Neuronal stem cell (in vitro differentiated cells): Measurements from ENCODE around the gene GMFB.
"Not testable (repeated sequence)": the region's sequence is repeated elsewhere in the genome, so short reads cannot be mapped to it uniquely, and the experiment has no call there.

ENCODE experiments used
- DNase-seq: peaks from one replicate; pipeline ENCODE4 v3.0.0-alpha.2; 2013; ENCODE audit warnings: low spot score
- H2AFZ ChIP-seq: one replicate; pipeline ENCODE4 v1.6.1; 2013; ENCODE audit warnings: mild to moderate bottlenecking, low read length, inconsistent platforms
- H2AK5ac ChIP-seq: 2 replicates; pipeline ENCODE4 v1.6.1; 2013; ENCODE audit warnings: low read depth, mild to moderate bottlenecking, inconsistent platforms, low read length, moderate library complexity, mixed read lengths
- H2BK120ac ChIP-seq: 2 replicates; pipeline ENCODE4 v1.6.1; 2013; ENCODE audit warnings: low read depth, mild to moderate bottlenecking, inconsistent platforms, low read length, moderate library complexity, mixed read lengths
- H2BK12ac ChIP-seq: one replicate; pipeline ENCODE4 v1.6.1; 2013; ENCODE audit warnings: low read length, inconsistent platforms
- H2BK15ac ChIP-seq: 2 replicates; pipeline ENCODE4 v1.6.1; 2013; ENCODE audit warnings: mild to moderate bottlenecking, low read length, inconsistent platforms, mixed read lengths
- H2BK5ac ChIP-seq: one replicate; pipeline ENCODE4 v1.6.1; 2013; ENCODE audit warnings: inconsistent platforms, mild to moderate bottlenecking, low read length, moderate library complexity
- H3K14ac ChIP-seq: one replicate; pipeline ENCODE4 v1.6.1; 2013; ENCODE audit warnings: low read length, inconsistent platforms
- H3K18ac ChIP-seq: 2 replicates; pipeline ENCODE4 v1.6.1; 2013; ENCODE audit warnings: low read length, inconsistent platforms
- H3K23ac ChIP-seq: 2 replicates; pipeline ENCODE4 v1.6.1; 2013; ENCODE audit warnings: low read depth, mild to moderate bottlenecking, mixed read lengths, low read length, inconsistent platforms; ENCODE audit not compliant: poor library complexity
- H3K27ac ChIP-seq: replicated peaks from 3 replicates; pipeline ENCODE4 v1.5.1; 2013; ENCODE audit warnings: low read length, inconsistent platforms
- H3K27me3 ChIP-seq, 3 experiments: 2 replicates each; pipeline ENCODE4 v1.6.1; 2013; ENCODE audit warnings: low read length in 3 of 3, mild to moderate bottlenecking in 2 of 3, inconsistent platforms in 1 of 3, low read depth in 1 of 3, mixed read lengths in 1 of 3, moderate library complexity in 1 of 3; ENCODE audit not compliant: control insufficient read depth in 3 of 3, insufficient read depth in 3 of 3
- H3K36me3 ChIP-seq, 2 donors: replicated peaks in 1 of 2; 2 replicates each; pipeline ENCODE4 v1.6.1; 2013; ENCODE audit warnings: low read length in 2 of 2; ENCODE audit not compliant: control insufficient read depth in 2 of 2, insufficient read depth in 2 of 2
- H3K4ac ChIP-seq: 2 replicates; pipeline ENCODE4 v1.6.1; 2013; ENCODE audit warnings: inconsistent platforms, mild to moderate bottlenecking, low read length, moderate library complexity
- H3K4me1 ChIP-seq, 2 donors: 1 replicate in 1 of 2; 2 replicates in 1 of 2; pipeline ENCODE4 v1.6.1; 2013; ENCODE audit warnings: low read length in 2 of 2, low read depth in 1 of 2; ENCODE audit not compliant: control insufficient read depth in 2 of 2, insufficient read depth in 1 of 2
- H3K4me2 ChIP-seq: one replicate; pipeline ENCODE4 v1.6.1; 2013; ENCODE audit warnings: mild to moderate bottlenecking, low read length, inconsistent platforms; ENCODE audit not compliant: insufficient read depth, poor library complexity, severe bottlenecking
- H3K4me3 ChIP-seq, 2 donors: 2 replicates each; pipeline ENCODE4 v1.5.1; 2013; ENCODE audit warnings: low read length in 2 of 2, mild to moderate bottlenecking in 2 of 2, inconsistent platforms in 1 of 2, moderate library complexity in 1 of 2
- H3K79me1 ChIP-seq: one replicate; pipeline ENCODE4 v1.6.1; 2013; ENCODE audit warnings: low read depth, mild to moderate bottlenecking, inconsistent platforms, low read length, moderate library complexity
- H3K9ac ChIP-seq: one replicate; pipeline ENCODE4 v1.6.1; 2013; ENCODE audit warnings: mild to moderate bottlenecking, low read depth, low read length, inconsistent platforms; ENCODE audit not compliant: poor library complexity
- H3K9me3 ChIP-seq, 2 donors: replicated peaks in 1 of 2; 2 replicates each; pipeline versions ENCODE3 to v1.6.1; 2013; ENCODE audit warnings: low read length in 2 of 2, mild to moderate bottlenecking in 2 of 2, inconsistent platforms in 1 of 2, low read depth in 1 of 2, mixed read lengths in 1 of 2, moderate library complexity in 1 of 2; ENCODE audit not compliant: control insufficient read depth in 2 of 2, insufficient read depth in 1 of 2
- H4K8ac ChIP-seq: one replicate; pipeline ENCODE4 v1.6.1; 2013; ENCODE audit warnings: low read depth, mild to moderate bottlenecking, inconsistent platforms, low read length, moderate library complexity
- H4K91ac ChIP-seq: one replicate; pipeline ENCODE4 v1.6.1; 2013; ENCODE audit warnings: low read length, low read depth, mild to moderate bottlenecking, inconsistent platforms; ENCODE audit not compliant: poor library complexity
- WGBS, 2 donors: extraction: QIAGEN DNeasy Blood & Tissue Kit; methylation state at CpG; one replicate each; pipeline ENCODE4 v1.1.7; 2013; ENCODE audit warnings: missing lambda C conversion rate in 2 of 2, mixed read lengths in 1 of 2; ENCODE audit not compliant: insufficient read length in 2 of 2, insufficient replicate concordance in 1 of 2; ENCODE audit errors: extremely low coverage in 2 of 2; 5-methylcytosine and 5-hydroxymethylcytosine counted together

GMFB gene

DNA sequence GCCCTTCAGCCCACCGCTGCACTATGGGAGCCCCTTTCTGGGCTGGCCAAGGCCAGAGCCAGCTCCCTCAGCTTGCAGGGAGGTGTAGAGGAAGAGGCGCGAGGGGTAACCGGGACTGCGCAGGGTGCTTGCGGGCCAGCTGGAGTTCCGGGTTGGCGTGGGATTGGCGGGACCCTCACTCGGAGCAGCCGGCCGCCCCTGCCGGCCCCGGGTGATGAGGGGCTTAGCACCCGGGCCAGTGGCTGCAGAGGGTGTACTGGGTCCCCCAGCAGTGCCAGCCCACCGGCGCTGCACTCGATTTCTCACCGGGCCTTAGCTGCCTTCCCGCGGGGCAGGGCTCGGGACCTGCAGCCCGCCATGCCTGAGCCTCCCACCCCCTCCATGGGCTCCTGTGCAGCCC, 45.8 kb downstream of the GMFB start:
- H3K27ac ChIP-seq, H2AFZ ChIP-seq, H3K14ac ChIP-seq, H2AK5ac ChIP-seq, H4K8ac ChIP-seq, H2BK15ac ChIP-seq, H3K4me2 ChIP-seq, H4K91ac ChIP-seq, H3K4ac ChIP-seq, H3K9ac ChIP-seq, DNase-seq, H3K4me3 ChIP-seq, H2BK12ac ChIP-seq, H2BK120ac ChIP-seq, H3K18ac ChIP-seq, H3K79me1 ChIP-seq, H2BK5ac ChIP-seq, H3K9me3 ChIP-seq, H3K27me3 ChIP-seq, H3K23ac ChIP-seq: not testable (repeated sequence)
- Histone ChIP-seq H3K4me1 (peaks cover 7 to 11% of the 10 kb centered on the region in 2 donors), H3K36me3 (peaks cover 0 to 14% of the 10 kb centered on the region in 2 donors)
- WGBS, 2 donors = no CpG with 5 or more reads among the region's 23 CpGs

GRCh38 chr14:54440873-54441868, 47.6 kb downstream of the GMFB start, which contains the start of gene CNIH1:
Gene CNIH1 (minus strand): TSS chr14:54441374. CDS start chr14:54441327, 47 bp downstream.
- peak within 1 kb of the TSS; percentile 92 for H2AFZ ChIP-seq
- peak within 1 kb of the TSS; percentile 97 for H3K23ac ChIP-seq
- no peak within 1 kb of the TSS for H2BK15ac ChIP-seq
- peak within 1 kb of the TSS; percentile 99 for H3K14ac ChIP-seq
- H4K8ac ChIP-seq = peak within 1 kb of the TSS; percentile 95
- peaks cover 2% of the 10 kb centered on the region for H3K79me1 ChIP-seq
- no peak within 1 kb of the TSS for H2AK5ac ChIP-seq
- H3K4me2 ChIP-seq = peak within 1 kb of the TSS; percentile 69
- H3K4me1 ChIP-seq = peaks cover 9 to 14% of the 10 kb centered on the region in 2 donors
- no peaks in the 10 kb centered on the region for H3K27me3 ChIP-seq
- H3K27ac ChIP-seq = peak within 1 kb of the TSS; percentile 100
- no peak within 1 kb of the TSS for H3K4ac ChIP-seq
- WGBS, 2 donors = no CpG with 5 or more reads among the region's 100 CpGs
- peak within 1 kb of the TSS; percentile 94 for H4K91ac ChIP-seq
- H2BK120ac ChIP-seq = peak within 1 kb of the TSS; percentile 83
- no peak within 1 kb of the TSS for H2BK12ac ChIP-seq
- H3K4me3 ChIP-seq = peak within 1 kb of the TSS; percentile 92 to 95
- H2BK5ac ChIP-seq = peak within 1 kb of the TSS; percentile 91
- DNase-seq = peak; percentile 93
- H3K36me3 ChIP-seq = peaks cover 0 to 19% of the 10 kb centered on the region in 2 donors
- H3K9me3 ChIP-seq = peaks cover 0 to 9% of the 10 kb centered on the region in 2 donors
- peak within 1 kb of the TSS; percentile 99 for H3K9ac ChIP-seq
- H3K18ac ChIP-seq = peak within 1 kb of the TSS; percentile 100

DNA sequence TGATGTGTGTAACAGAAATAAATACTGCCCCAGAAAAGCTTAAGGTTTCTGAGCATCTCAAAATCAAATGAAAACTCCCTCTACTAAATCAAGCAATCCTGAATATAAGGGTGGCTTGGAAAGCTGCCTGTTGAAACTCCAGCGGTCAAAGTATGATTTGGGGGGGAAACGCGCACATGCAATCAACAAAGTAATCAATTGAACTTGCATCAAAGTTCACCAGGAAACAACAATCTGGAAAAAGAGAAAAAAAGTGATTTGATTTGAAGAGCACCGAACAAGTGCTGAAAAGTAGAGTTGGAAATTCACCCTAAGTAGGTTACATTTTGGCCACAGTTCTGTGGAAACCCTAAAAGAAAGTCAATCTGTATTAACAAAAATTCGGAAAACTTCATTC, 48.3 kb downstream of the GMFB start:
- Histone ChIP-seq H3K36me3 (peaks cover 0 to 26% of the 10 kb centered on the region in 2 donors), H3K4me3 (peak overlapping the region; percentile 92 to 95), H2BK15ac (no peak overlapping the region), H3K4me1 (peaks cover 9 to 11% of the 10 kb centered on the region in 2 donors), H3K18ac (no peak overlapping the region), H3K9me3 (peaks cover 0 to 9% of the 10 kb centered on the region in 2 donors), H2BK5ac (peak overlapping the region; percentile 91), H3K4ac (no peak overlapping the region), H4K8ac (no peak overlapping the region), H3K4me2 (peak overlapping the region; percentile 69), H3K79me1 (peaks cover 2% of the 10 kb centered on the region), H3K9ac (no peak overlapping the region), H2BK120ac (no peak overlapping the region), H3K27ac (peak overlapping the region; percentile 100), H2BK12ac (no peak overlapping the region), H2AK5ac (no peak overlapping the region), H3K27me3 (no peaks in the 10 kb centered on the region), H2AFZ (peak overlapping the region; percentile 92), H3K23ac (no peak overlapping the region), H4K91ac (no peak overlapping the region), H3K14ac (peak overlapping the region; percentile 99)
- no peak for DNase-seq
- no CpG with 5 or more reads among the region's 5 CpGs for WGBS, 2 donors

DNA sequence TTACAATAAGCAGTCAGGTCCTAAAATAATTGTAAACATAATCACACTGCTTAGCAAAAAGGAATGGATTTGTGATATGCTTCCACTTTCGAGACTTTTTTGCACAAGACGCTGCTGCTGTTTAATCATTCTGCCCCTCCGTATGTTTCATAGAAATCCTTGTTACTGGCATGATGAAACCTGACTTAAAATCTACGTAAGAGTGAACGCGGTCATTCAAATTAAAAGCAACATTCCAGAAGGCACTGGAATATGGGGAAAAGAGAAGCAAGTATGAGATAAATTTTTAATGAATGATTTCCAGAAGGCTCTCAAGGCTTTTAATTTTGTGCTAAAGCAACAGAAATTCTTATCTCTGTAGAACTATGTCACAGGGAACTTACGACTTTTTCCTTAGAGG, 48.7 kb downstream of the GMFB start:
- H2BK120ac ChIP-seq = no peak overlapping the region
- no CpG with 5 or more reads among the region's 7 CpGs for WGBS, 2 donors
- H4K8ac ChIP-seq = no peak overlapping the region
- no peak overlapping the region for H2BK15ac ChIP-seq
- peak overlapping the region; percentile 92 for H2AFZ ChIP-seq
- H3K79me1 ChIP-seq = peaks cover 2% of the 10 kb centered on the region
- peaks cover 0 to 9% of the 10 kb centered on the region in 2 donors for H3K9me3 ChIP-seq
- H3K36me3 ChIP-seq = peaks cover 0 to 30% of the 10 kb centered on the region in 2 donors
- no peaks in the 10 kb centered on the region for H3K27me3 ChIP-seq
- peaks cover 9 to 11% of the 10 kb centered on the region in 2 donors for H3K4me1 ChIP-seq
- H3K4me2 ChIP-seq = peak overlapping the region; percentile 69
- no peak overlapping the region for H3K23ac ChIP-seq
- H2BK12ac ChIP-seq = no peak overlapping the region
- no peak overlapping the region for H3K4ac ChIP-seq
- DNase-seq = no peak
- H3K27ac ChIP-seq = peak overlapping the region; percentile 100
- peak overlapping the region; percentile 92 to 95 for H3K4me3 ChIP-seq
- H2BK5ac ChIP-seq = no peak overlapping the region
- no peak overlapping the region for H3K9ac ChIP-seq
- no peak overlapping the region for H4K91ac ChIP-seq
- H3K18ac ChIP-seq = no peak overlapping the region
- no peak overlapping the region for H3K14ac ChIP-seq
- no peak overlapping the region for H2AK5ac ChIP-seq
